Endothelial cell of umbilical vein (primary cell): ENCODE measurements around the gene ERBB4. TPM values are rescaled to one million over a fixed set of nuclear protein-coding genes. Genes with fewer than 3 reads are reported as not detected.

Source experiments
- BruUV-seq: library from RNA; stranded (reverse); fragments of 400-500 nt; replicated peaks from 2 replicates; lab custom pipeline; 2021; lab: Mats Ljungman, UMichigan
- CTCF ChIA-PET: fragments of 300-600, 350-600 bp; sonication (Branson Sonifier 250); formaldehyde crosslinking; loops from one replicate; lab custom pipeline; 2021; ENCODE audit warnings: antibody characterized with exemption, inconsistent platforms; lab: Charles Lee
- POLR2A ChIA-PET: fragments of 300-600, 350-600 bp; sonication (Branson Sonifier 250); formaldehyde crosslinking; loops from one replicate; lab custom pipeline; 2021; ENCODE audit warnings: antibody characterized with exemption, inconsistent platforms; lab: Charles Lee
- DNase-seq: peaks from one replicate; pipeline ENCODE4 v3.0.0-alpha.2; 2011; ENCODE audit warnings: low read depth, low spot score
- FAIRE-seq: peaks from 2 replicates; lab custom pipeline; 2011; peaks lifted over from hg19 to GRCh38; lab: Jason Lieb, UNC
- H2AFZ ChIP-seq: 2 replicates; pipeline ENCODE4 v1.6.0; 2012; ENCODE audit warnings: low read depth, low read length, control low read depth, inconsistent platforms
- H3K27ac ChIP-seq: 2 replicates; pipeline ENCODE4 v1.5.1; 2011; ENCODE audit warnings: low read depth, mild to moderate bottlenecking, control low read depth, low read length, moderate library complexity; ENCODE audit not compliant: insufficient read depth
- H3K27me3 ChIP-seq, 2 experiments: 2 replicates each; pipeline versions ENCODE4 v1.6.0 to v1.6.1; 2011; ENCODE audit warnings: low read length in 2 of 2, mixed read lengths in 1 of 2; ENCODE audit not compliant: control insufficient read depth in 2 of 2, insufficient read depth in 2 of 2
- H3K36me3 ChIP-seq, 2 experiments: 2 replicates in 1 of 2; 3 replicates in 1 of 2; pipeline ENCODE4 v1.5.1; 2011; ENCODE audit warnings: low read length in 2 of 2, mild to moderate bottlenecking in 1 of 2, moderate library complexity in 1 of 2; ENCODE audit not compliant: control insufficient read depth in 2 of 2, insufficient read depth in 2 of 2; ENCODE audit errors: extremely low read depth in 1 of 2
- H3K4me1 ChIP-seq: 3 replicates; pipeline ENCODE4 v1.5.1; 2011; ENCODE audit warnings: mild to moderate bottlenecking, low read length; ENCODE audit not compliant: control insufficient read depth, insufficient read depth; ENCODE audit errors: extremely low read depth
- H3K4me2 ChIP-seq: 2 replicates; pipeline ENCODE4 v1.6.1; 2011; ENCODE audit warnings: low read length, control low read depth, mixed read lengths; ENCODE audit not compliant: insufficient read depth
- H3K4me3 ChIP-seq, 3 experiments: fragments of 200-600 bp in 1 of 3; sonication (generic), shearing (Covaris generic) in 1 of 3; replicated peaks in 1 of 3; 2 replicates each; pipeline ENCODE4 v1.5.1; 2011 to 2016; ENCODE audit warnings: control low read depth in 3 of 3, low read length in 3 of 3, mild to moderate bottlenecking in 2 of 3, inconsistent platforms in 1 of 3, low read depth in 1 of 3, moderate library complexity in 1 of 3; ENCODE audit not compliant: insufficient read depth in 1 of 3
- H3K79me2 ChIP-seq: 2 replicates; pipeline ENCODE4 v1.6.0; 2012; ENCODE audit warnings: low read length, inconsistent platforms; ENCODE audit not compliant: control insufficient read depth, insufficient read depth
- H3K9ac ChIP-seq: replicated peaks from 2 replicates; pipeline ENCODE3; 2011; ENCODE audit warnings: low read length, control low read depth; ENCODE audit not compliant: insufficient read depth; ENCODE audit errors: extremely low read depth
- H3K9me1 ChIP-seq: replicated peaks from 3 replicates; pipeline ENCODE4 v1.6.0; 2011; ENCODE audit warnings: mild to moderate bottlenecking, low read length; ENCODE audit not compliant: control insufficient read depth, insufficient read depth; ENCODE audit errors: extremely low read depth
- H3K9me3 ChIP-seq: replicated peaks from 2 replicates; pipeline ENCODE4 v1.5.1; 2012; ENCODE audit warnings: low read length, inconsistent platforms; ENCODE audit not compliant: control insufficient read depth, insufficient read depth
- H4K20me1 ChIP-seq: replicated peaks from 2 replicates; pipeline ENCODE3; 2011; ENCODE audit warnings: mild to moderate bottlenecking, low read length; ENCODE audit not compliant: control insufficient read depth, insufficient read depth; ENCODE audit errors: extremely low read depth
- EZH2 ChIP-seq: IDR thresholded peaks from 2 replicates; pipeline ENCODE4 v1.6.1; 2012; ENCODE audit warnings: borderline replicate concordance, low read depth, mild to moderate bottlenecking, moderate library complexity, low read length, inconsistent platforms; ENCODE audit not compliant: severe bottlenecking
- FOS ChIP-seq: IDR thresholded peaks from 2 replicates; pipeline ENCODE4 v1.6.1; 2011; ENCODE audit warnings: mild to moderate bottlenecking, low read length, moderate library complexity, borderline replicate concordance; ENCODE audit not compliant: insufficient read depth
- GATA2 ChIP-seq: IDR thresholded peaks from 2 replicates; pipeline ENCODE4 v1.7.0; 2011; ENCODE audit warnings: low read depth, mild to moderate bottlenecking, moderate library complexity, mixed read lengths, low read length; ENCODE audit not compliant: insufficient read length, insufficient read depth
- JUN ChIP-seq: IDR thresholded peaks from 2 replicates; pipeline ENCODE4 v1.6.1; 2011; ENCODE audit warnings: borderline replicate concordance, low read depth; ENCODE audit not compliant: insufficient read length, insufficient read depth
- MYC ChIP-seq: IDR thresholded peaks from one replicate; pipeline ENCODE4 v1.6.1; 2011; ENCODE audit warnings: mild to moderate bottlenecking, low read depth, low read length
- POLR2A ChIP-seq: IDR thresholded peaks from 2 replicates; pipeline ENCODE4 v1.6.1; 2012; ENCODE audit warnings: low read depth, mild to moderate bottlenecking, control low read depth, low read length
- POLR2AphosphoS5 ChIP-seq: IDR thresholded peaks from 2 replicates; pipeline ENCODE4 v1.6.1; 2012; ENCODE audit warnings: low read depth, mild to moderate bottlenecking, control low read depth, low read length, moderate library complexity; ENCODE audit not compliant: insufficient read depth
- dilution Hi-C: fragments of 300-500 bp; cut with MboI; formaldehyde crosslinking; loops from one replicate; pipeline ENCODE4 v1.15.0; 2019; ENCODE audit warnings: low sequenced_read_pairs; ENCODE audit not compliant: extremely low pct_ligation_motif_present
- intact Hi-C: fragments of 100-400 bp; cut with micrococcal nuclease; formaldehyde crosslinking; loops from one replicate; pipeline ENCODE4 v1.10.0; 2022
- polyA plus RNA-seq, 4 experiments: library from polyadenylated mRNA; depleted of rRNA in 3 of 4; stranded (reverse) in 3 of 4; unstranded in 1 of 4; fragments of >200 nt; gene quantifications; 2 replicates each; pipeline versions ENCODE4 v1.2.1 to v1.2.3, GENCODE V29; 2011 to 2012; ENCODE audit warnings: missing spikeins in 1 of 4
- total RNA-seq: library from RNA; stranded (reverse); gene quantifications from 2 replicates; pipeline ENCODE4 v1.2.3, GENCODE V29; 2021
- TF ChIP-seq, protein P1 (sequence below): IDR thresholded peaks from 2 replicates; pipeline ENCODE4 v1.6.1; 2011; ENCODE audit not compliant: insufficient read depth, insufficient read length
- TF ChIP-seq, protein P2 (sequence below), 2 donors: IDR thresholded peaks; 1 replicate in 1 of 2; 2 replicates in 1 of 2; pipeline ENCODE4 v1.5.1; 2011; ENCODE audit warnings: low read length in 2 of 2, mild to moderate bottlenecking in 2 of 2, moderate library complexity in 2 of 2, control low read depth in 1 of 2, inconsistent platforms in 1 of 2, low read depth in 1 of 2; ENCODE audit not compliant: insufficient read depth in 1 of 2; ENCODE audit errors: extremely low read depth in 1 of 2

The ERBB4 gene
- total and polyA plus RNA-seq, 2 donors (not counting 3 experiments of a cell fraction or from before 2014, with no cell fraction given) = 0.01 to 0.27 TPM

DNA sequence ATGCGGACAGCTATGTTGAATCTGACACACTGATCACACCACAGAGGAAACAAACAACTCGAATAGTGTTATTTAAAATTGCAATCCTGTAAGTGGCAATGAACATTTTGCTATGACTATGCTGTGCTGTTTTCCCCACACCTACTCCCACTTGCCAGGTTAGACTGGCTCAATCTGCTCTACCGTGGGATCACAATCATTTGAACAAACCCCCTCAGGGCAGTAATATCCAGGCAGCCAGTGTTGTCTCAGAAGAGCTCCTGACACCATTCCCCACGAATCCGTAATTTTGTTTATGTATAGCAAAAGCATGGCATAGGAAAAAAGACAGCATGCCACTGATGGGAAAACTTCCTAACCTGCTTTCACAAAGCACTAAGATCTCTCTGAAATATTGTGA lies 284.3 kb downstream of the ERBB4 start:
- ChIA-PET CTCF (no interaction called here), POLR2A (no interaction called here)
- Histone ChIP-seq H3K9me1 (no peaks in the 10 kb centered on the region), H3K4me2 (no peak overlapping the region), H3K27me3 (no peaks in the 10 kb centered on the region), H3K4me3 (no peak overlapping the region), H3K4me1 (no peaks in the 10 kb centered on the region), H3K27ac (no peak overlapping the region), H3K9ac (no peak overlapping the region), H4K20me1 (no peaks in the 10 kb centered on the region), H3K36me3 (no peaks in the 10 kb centered on the region), H3K9me3 (no peaks in the 10 kb centered on the region), H3K79me2 (no peaks in the 10 kb centered on the region), H2AFZ (no peak overlapping the region)
- no TSS peak for BruUV-seq
- dilution Hi-C loops = no loop called here
- TF ChIP-seq POLR2A (no peak), MYC (no peak), FOS (no peak), POLR2AphosphoS5 (no peak), EZH2 (no peak), JUN (no peak), GATA2 (no peak)
- TF ChIP-seq, protein P1, sequence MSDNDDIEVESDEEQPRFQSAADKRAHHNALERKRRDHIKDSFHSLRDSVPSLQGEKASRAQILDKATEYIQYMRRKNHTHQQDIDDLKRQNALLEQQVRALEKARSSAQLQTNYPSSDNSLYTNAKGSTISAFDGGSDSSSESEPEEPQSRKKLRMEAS = no peak
- TF ChIP-seq, protein P2, sequence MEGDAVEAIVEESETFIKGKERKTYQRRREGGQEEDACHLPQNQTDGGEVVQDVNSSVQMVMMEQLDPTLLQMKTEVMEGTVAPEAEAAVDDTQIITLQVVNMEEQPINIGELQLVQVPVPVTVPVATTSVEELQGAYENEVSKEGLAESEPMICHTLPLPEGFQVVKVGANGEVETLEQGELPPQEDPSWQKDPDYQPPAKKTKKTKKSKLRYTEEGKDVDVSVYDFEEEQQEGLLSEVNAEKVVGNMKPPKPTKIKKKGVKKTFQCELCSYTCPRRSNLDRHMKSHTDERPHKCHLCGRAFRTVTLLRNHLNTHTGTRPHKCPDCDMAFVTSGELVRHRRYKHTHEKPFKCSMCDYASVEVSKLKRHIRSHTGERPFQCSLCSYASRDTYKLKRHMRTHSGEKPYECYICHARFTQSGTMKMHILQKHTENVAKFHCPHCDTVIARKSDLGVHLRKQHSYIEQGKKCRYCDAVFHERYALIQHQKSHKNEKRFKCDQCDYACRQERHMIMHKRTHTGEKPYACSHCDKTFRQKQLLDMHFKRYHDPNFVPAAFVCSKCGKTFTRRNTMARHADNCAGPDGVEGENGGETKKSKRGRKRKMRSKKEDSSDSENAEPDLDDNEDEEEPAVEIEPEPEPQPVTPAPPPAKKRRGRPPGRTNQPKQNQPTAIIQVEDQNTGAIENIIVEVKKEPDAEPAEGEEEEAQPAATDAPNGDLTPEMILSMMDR (IDR thresholded peaks at IDR 0.05; ENCODE audit: extremely low read depth in 1 of 2, insufficient read depth in 1 of 2, low read depth in 1 of 2, low read length in 2 of 2) = no peak
- intact Hi-C loops = no loop called here
- no peak for DNase-seq
- no peak for FAIRE-seq
